GM12864 (cell line): Measurements from ENCODE around the gene PER3.

ENCODE experiments used
- DNase-seq: peaks from one replicate; pipeline ENCODE4 v3.0.0-alpha.2; 2011; ENCODE audit warnings: low read depth
- H3K4me3 ChIP-seq: 2 replicates; pipeline ENCODE4 v1.5.1; 2011; ENCODE audit warnings: mild to moderate bottlenecking, low read depth, low read length, control low read depth
- TF ChIP-seq, protein P1 (sequence below): IDR thresholded peaks from 2 replicates; pipeline ENCODE4 v1.5.1; 2011; ENCODE audit warnings: low read depth, mild to moderate bottlenecking, moderate library complexity, low read length, control low read depth, inconsistent platforms; ENCODE audit errors: missing control alignments

PER3 gene

DNA sequence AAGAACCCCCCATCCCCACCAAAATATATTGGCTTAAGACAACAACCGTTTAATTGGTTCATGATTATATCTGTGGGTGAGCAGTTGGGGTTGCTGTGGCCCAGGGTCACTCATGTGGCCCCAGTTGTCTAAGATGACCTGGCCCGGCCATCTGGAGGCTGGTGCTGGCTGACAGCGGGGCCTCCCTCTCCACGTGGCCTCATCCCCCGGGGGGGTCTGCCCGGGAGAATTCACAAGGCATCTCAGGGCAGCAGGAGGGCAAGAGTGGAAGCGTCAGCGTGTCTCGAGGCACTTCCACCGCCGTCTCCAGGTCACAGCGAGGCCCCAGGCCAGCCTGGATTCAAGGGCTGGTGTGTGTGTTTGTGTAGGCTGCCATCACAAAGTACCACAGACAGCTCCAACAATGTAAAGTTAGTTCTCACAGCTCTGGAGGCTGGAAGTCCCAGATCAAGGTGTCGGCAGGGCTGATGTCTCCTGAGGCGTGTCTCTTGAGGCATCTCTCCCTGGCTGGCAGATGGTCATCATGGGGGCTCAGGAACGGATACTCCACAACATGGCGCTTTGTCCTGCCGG, 79.8 kb downstream of the PER3 start:
- TF ChIP-seq, protein P1, sequence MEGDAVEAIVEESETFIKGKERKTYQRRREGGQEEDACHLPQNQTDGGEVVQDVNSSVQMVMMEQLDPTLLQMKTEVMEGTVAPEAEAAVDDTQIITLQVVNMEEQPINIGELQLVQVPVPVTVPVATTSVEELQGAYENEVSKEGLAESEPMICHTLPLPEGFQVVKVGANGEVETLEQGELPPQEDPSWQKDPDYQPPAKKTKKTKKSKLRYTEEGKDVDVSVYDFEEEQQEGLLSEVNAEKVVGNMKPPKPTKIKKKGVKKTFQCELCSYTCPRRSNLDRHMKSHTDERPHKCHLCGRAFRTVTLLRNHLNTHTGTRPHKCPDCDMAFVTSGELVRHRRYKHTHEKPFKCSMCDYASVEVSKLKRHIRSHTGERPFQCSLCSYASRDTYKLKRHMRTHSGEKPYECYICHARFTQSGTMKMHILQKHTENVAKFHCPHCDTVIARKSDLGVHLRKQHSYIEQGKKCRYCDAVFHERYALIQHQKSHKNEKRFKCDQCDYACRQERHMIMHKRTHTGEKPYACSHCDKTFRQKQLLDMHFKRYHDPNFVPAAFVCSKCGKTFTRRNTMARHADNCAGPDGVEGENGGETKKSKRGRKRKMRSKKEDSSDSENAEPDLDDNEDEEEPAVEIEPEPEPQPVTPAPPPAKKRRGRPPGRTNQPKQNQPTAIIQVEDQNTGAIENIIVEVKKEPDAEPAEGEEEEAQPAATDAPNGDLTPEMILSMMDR = no peak
- no peak overlapping the region for H3K4me3 ChIP-seq
- no peak for DNase-seq

DNA sequence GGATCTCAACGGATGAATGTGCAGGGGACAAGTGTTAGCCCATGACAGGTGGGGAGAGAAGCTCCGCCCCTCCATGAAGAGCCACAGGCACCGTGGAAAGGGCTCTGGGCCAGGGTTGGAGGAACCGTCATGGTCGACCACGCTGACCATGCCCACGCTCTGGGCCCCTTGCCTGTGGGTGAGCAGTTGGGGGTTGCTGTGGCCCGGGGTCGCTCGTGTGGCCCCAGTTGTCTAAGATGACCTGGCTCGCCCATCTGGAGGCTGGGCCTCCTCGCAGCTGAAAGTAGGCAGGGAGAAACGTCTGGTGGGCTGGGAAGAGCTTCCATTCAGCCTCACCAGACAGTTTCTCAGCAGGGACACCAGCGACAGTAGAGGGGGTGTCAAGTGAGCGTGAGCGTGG, 81.9 kb downstream of the PER3 start:
- H3K4me3 ChIP-seq = no peak overlapping the region
- TF ChIP-seq, protein P1 = no peak
- no peak for DNase-seq

DNA sequence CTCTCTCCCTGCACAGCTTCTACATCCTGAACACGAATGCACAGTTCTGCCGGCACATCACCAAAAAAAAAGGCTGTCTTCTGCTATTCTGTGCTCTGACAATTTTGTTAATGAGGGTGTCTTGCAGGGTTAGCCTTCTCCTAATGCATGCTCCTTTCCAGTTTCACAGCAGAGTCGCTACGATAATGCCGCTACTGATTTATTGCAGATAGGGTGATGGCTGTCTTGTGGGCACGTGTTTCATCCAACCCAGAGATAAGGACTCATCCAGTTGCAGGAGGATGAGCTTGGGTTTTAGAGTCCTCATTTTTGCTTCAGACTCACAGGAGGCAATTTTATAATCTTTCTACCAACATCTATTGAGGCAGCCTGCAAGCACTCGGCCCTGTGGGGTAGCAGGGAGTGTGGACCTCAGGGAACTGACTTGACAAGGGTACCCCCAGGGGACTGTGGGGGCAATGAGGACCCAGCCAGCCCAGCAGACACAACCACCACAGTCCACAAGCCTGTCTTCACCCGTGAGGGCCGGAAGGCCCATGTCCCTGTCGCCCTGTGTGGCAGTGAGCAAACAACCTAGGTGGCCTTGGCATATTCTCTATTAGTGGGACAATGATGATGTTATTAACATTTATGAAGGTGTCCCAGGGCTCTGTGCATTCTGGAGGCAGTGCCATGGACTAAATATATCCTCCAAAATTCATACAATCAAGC, 84.1 kb downstream of the PER3 start:
- TF ChIP-seq, protein P1 = no peak
- no peak overlapping the region for H3K4me3 ChIP-seq
- DNase-seq = no peak

DNA sequence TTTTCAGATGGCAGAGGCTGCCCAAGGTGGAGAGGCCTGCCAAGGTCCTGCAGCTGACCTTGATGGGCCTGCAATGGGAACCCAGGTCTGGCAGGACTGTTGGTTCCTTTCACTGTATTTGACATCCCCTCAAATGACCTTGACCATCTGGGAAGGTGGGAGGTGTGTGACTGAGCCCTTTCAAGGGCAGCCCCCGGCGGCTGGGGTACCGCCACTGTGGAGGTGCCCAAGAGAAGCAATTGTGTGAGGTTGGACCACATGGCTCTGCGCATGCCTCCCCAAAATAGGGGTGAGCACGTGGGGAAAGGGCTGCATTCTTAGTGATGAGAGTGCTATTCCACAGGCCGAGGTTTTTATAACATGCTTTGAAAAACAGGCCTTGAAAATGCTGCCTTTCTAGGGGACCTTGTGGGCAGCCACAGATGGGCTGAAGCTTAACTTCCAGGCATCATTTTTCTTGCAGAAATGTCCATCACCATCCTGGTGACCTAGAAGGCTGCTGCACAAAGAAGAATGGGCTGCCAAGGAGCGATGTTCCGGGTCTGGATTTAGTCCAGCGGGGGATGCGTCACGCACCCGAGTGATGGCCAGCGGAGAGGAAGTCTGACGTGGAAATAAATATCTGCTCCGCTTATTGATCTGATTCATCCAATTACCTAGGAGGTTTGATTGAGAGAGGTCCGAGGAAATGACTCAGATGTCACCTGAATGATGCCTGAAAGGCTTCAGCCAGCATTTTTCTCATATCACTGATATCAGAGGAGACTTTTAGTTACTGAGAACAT, 85.2 kb downstream of the PER3 start:
- no peak overlapping the region for H3K4me3 ChIP-seq
- TF ChIP-seq, protein P1 = no peak
- DNase-seq = no peak

DNA sequence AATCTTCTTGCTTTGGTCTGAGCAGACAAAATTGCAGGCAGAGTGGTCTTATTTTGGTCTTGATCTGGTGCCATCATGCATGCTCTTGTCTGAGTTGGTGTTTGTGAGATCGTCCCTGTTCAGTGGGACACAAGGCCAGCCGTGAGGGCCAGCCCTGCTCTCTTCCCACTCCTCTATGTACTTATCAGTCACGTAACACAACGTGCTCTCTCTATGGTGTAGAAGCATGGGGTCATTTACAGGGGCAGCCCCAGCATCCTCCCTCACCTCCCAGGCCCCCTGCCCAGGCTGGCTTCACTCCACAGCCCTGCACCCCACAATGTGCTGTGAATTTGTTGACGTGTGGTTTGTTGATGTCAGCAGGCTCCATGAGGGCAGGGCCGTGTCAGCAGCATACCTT, 87.0 kb downstream of the PER3 start:
- TF ChIP-seq, protein P1 = no peak
- H3K4me3 ChIP-seq = no peak overlapping the region
- DNase-seq = no peak

DNA sequence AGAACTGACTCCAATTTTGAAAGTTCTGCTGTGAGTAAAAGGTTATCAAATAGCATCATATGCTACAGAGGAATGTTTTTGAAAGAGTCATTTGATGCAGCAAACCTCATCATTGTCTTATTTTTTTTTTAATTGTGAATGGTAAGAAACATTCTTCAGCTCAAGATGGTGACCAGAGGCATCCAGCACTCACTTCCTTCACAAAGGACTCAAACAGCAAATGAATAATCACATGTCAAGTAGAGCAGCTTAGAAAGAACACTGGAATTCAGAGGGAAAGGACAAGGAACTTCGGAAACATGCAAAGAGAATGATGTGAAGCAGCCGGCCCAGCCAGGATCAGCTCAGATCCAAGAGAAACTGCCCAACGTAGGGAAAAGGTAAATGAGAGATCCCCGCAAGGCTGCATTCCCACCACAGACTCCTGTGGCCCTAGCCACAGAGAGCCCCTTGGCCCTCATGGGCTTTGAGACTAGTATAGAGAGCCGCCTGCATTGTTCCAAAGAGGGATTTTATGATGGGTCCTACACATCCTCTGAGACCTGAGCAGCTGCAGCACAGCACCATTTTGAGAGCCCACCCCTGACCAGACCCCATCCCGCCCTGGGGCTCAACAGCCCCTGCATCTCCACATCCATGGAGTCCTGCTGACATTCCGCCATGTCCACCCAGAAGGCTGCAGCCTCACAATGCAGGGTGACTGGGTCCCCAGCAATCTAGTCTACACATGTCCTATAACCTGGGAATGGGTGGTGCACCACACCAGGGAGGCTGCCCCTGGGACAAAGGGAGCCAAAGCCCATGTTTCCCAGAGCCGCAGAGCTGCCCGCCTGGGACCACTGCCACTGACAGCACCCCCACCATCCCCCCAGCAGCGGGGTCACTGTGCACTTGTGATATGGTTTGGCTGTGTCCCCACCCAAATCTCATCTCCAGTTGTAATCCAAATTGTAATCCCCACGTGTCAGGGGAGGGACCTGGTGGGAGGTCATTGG, 90.0 kb downstream of the PER3 start:
- TF ChIP-seq, protein P1 = no peak
- DNase-seq = no peak

More for the DNA sequence above, 90.0 kb downstream of the PER3 start:
- H3K4me3 ChIP-seq = no peak overlapping the region
